Right lobe of liver (tissue), 6 donors: ENCODE data around the gene PELI1. TPM values are rescaled to one million over a fixed set of nuclear protein-coding genes. Genes with fewer than 3 reads are reported as not detected.

Experiments
- ATAC-seq, 4 donors: fragments of 200-7000 bp; cut with Tn5 transposase; one replicate each; pipeline ENCODE4 v1.9.1; 2020; ENCODE audit warnings: mild to moderate bottlenecking in 4 of 4, moderate library complexity in 4 of 4
- DNase-seq, 3 donors: peaks; one replicate each; pipeline ENCODE4 v3.0.0-alpha.2; 2020
- H3K27ac ChIP-seq, 3 donors: fragments of 200-600 bp; one replicate each; pipeline ENCODE4 v1.8.0; 2022
- H3K27me3 ChIP-seq, 2 donors: fragments of 200-600 bp; one replicate each; pipeline ENCODE4 v1.8.0; 2022
- H3K36me3 ChIP-seq, 4 donors: fragments of 200-600 bp; sonication (generic) in 1 of 4; one replicate each; pipeline versions ENCODE4 v1.5.1 to v1.8.0; 2017 to 2022; ENCODE audit warnings: control low read depth in 1 of 4
- H3K4me1 ChIP-seq, 4 donors: fragments of 200-600 bp; sonication (generic) in 1 of 4; one replicate each; pipeline versions ENCODE4 v1.5.1 to v1.8.0; 2017 to 2022; ENCODE audit warnings: control low read depth in 1 of 4
- H3K4me3 ChIP-seq, 3 donors: fragments of 200-600 bp; one replicate each; pipeline ENCODE4 v1.8.0; 2022
- H3K9me3 ChIP-seq, 4 donors: fragments of 200-600 bp; sonication (generic) in 1 of 4; one replicate each; pipeline versions ENCODE4 v1.5.1 to v1.8.0; 2017 to 2022; ENCODE audit warnings: control low read depth in 1 of 4
- CTCF ChIP-seq, 4 donors: fragments of 200-600 bp in 3 of 4; fragments of 450-650 bp in 1 of 4; IDR thresholded peaks; one replicate each; pipeline versions ENCODE4 v1.5.1 to v1.8.0; 2016 to 2022; ENCODE audit warnings: antibody characterized with exemption in 4 of 4, mild to moderate bottlenecking in 2 of 4
- POLR2A ChIP-seq: fragments of 450-650 bp; IDR thresholded peaks from one replicate; pipeline ENCODE4 v1.6.1; 2017; ENCODE audit warnings: antibody characterized with exemption, mild to moderate bottlenecking
- WGBS: methylation state at CpG from one replicate; pipeline ENCODE4 v1.1.6; 2018; ENCODE audit warnings: low coverage, low lambda C conversion rate; ENCODE audit not compliant: insufficient coverage; ENCODE audit errors: missing lambda C conversion rate; 5-methylcytosine and 5-hydroxymethylcytosine counted together
- intact Hi-C, 2 donors: fragments of 100-400 bp; cut with DNase I; formaldehyde crosslinking; loops; one replicate each; pipeline versions ENCODE4 v1.11.2 to v1.14.1; 2022
- long read RNA-seq: library from polyadenylated mRNA; unstranded; transcript quantifications from one replicate; pipeline ENCODE4 v2.0.0, GENCODE V29; 2019
- total RNA-seq, 6 experiments: library from RNA; depleted of rRNA in 2 of 6; stranded (reverse); fragments of >200 nt in 2 of 6; fragmentation: NEBNext Ultra II Directional in 3 of 6; extraction: Animal tissue kit (Norgen Biotek cat#: 25700) in 3 of 6; gene quantifications; one replicate each; pipeline versions ENCODE4 v1.1.0 to v1.2.4, GENCODE V29; 2016 to 2023
- donor health status: DM: no; HTN: yes; CAD: no.
- donor health status: DM: no; HTN: no; CAD: no.
- donor health status: DM: no; HTN: no; CAD: no.
- donor health status: DM: no; HTN: yes; CAD: no.
- donor health status: DM: no; HTN: yes; CAD: no.

The PELI1 gene
- total RNA-seq, result 10 to 100 TPM in 1 of 6 experiments, 1 to 10 TPM in 5; 4.7 to 18.8 (median 8.3) TPM
- long read RNA-seq, partial matches to known transcripts, result 1 of 2 reads
- long read RNA-seq, other reads (novel, unspliced or antisense), result 1 of 2 reads

GRCh38 chr2:64144057-64145013 lies at the start of gene PELI1:
Gene PELI1 (minus strand): TSS chr2:64144420. CDS start chr2:64108310, 36,110 bp downstream.
- TF ChIP-seq CTCF (IDR thresholded peaks at IDR 0.05), result peak in 3 of 4 donors; percentile 11 to 39 (median 34)
- peak; percentile 97 for TF ChIP-seq POLR2A
- Histone ChIP-seq H3K27me3 (no peaks in the 10 kb centered on the region), H3K4me3 (peak within 1 kb of the TSS; percentile 71 to 99 (median 97)), H3K27ac (peak within 1 kb of the TSS; percentile 94 to 99 (median 97)), H3K4me1 (peaks cover 0 to 16% (median 6%) of the 10 kb centered on the region in 4 donors), H3K36me3 (no peaks in the 10 kb centered on the region), H3K9me3 (no peaks in the 10 kb centered on the region)
- peak; percentile 97 to 99 (median 97) for DNase-seq
- ATAC-seq, result peak; percentile 97 to 100 (median 98)
- WGBS, result 15% methylated on average over 22 of the region's 68 CpGs
- intact Hi-C loops, result no loop called here

GRCh38 chr2:64193491-64193890 lies 49.3 kb upstream of the PELI1 start:
- H3K4me3 ChIP-seq, result no peak overlapping the region
- no peak overlapping the region for H3K27ac ChIP-seq
- WGBS, result 89% methylated on average over 4 of the region's 4 CpGs
- DNase-seq (no peak), ATAC-seq (no peak)
- H3K27me3 ChIP-seq, result no peaks in the 10 kb centered on the region
- H3K9me3 ChIP-seq, result no peaks in the 10 kb centered on the region
- no peaks in the 10 kb centered on the region for H3K36me3 ChIP-seq
- no peak for TF ChIP-seq POLR2A
- TF ChIP-seq CTCF (IDR thresholded peaks at IDR 0.05), result no peak
- H3K4me1 ChIP-seq, result peaks cover 0 to 8% (median 3%) of the 10 kb centered on the region in 4 donors
- intact Hi-C loops, result no loop called here

GRCh38 chr2:64192664-64193105 lies 48.5 kb upstream of the PELI1 start:
- intact Hi-C loops, result no loop called here
- TF ChIP-seq POLR2A, result no peak
- TF ChIP-seq CTCF (IDR thresholded peaks at IDR 0.05), result no peak
- Histone ChIP-seq H3K27me3 (no peaks in the 10 kb centered on the region), H3K9me3 (no peaks in the 10 kb centered on the region), H3K27ac (peak overlapping the region in 2 of 3 donors; percentile 50 to 56), H3K4me3 (no peak overlapping the region), H3K36me3 (no peaks in the 10 kb centered on the region), H3K4me1 (peaks cover 0 to 8% (median 3%) of the 10 kb centered on the region in 4 donors)
- ATAC-seq (peak; percentile 70 to 86 (median 82)), DNase-seq (peak in 2 of 3 donors; percentile 23 to 64)
- 43% methylated on average over 6 of the region's 6 CpGs for WGBS

GRCh38 chr2:64192125-64192479 lies 47.9 kb upstream of the PELI1 start:
- TF ChIP-seq CTCF (IDR thresholded peaks at IDR 0.05) (no peak), POLR2A (no peak)
- Histone ChIP-seq H3K4me3 (no peak overlapping the region), H3K27ac (peak overlapping the region in 1 of 3 donors; percentile 56), H3K9me3 (no peaks in the 10 kb centered on the region), H3K4me1 (peaks cover 0 to 13% (median 4%) of the 10 kb centered on the region in 4 donors), H3K36me3 (no peaks in the 10 kb centered on the region), H3K27me3 (no peaks in the 10 kb centered on the region)
- DNase-seq (no peak), ATAC-seq (peak; percentile 45 to 58 (median 58))
- intact Hi-C loops, result no loop called here
- WGBS, result 44% methylated on average over 6 of the region's 6 CpGs
